ENCODE measurements around the gene CLP1.
"Not testable (repeated sequence)": the region's sequence is repeated elsewhere in the genome, so short reads cannot be mapped to it uniquely, and the experiment has no call there.

Gene CLP1

DNA sequence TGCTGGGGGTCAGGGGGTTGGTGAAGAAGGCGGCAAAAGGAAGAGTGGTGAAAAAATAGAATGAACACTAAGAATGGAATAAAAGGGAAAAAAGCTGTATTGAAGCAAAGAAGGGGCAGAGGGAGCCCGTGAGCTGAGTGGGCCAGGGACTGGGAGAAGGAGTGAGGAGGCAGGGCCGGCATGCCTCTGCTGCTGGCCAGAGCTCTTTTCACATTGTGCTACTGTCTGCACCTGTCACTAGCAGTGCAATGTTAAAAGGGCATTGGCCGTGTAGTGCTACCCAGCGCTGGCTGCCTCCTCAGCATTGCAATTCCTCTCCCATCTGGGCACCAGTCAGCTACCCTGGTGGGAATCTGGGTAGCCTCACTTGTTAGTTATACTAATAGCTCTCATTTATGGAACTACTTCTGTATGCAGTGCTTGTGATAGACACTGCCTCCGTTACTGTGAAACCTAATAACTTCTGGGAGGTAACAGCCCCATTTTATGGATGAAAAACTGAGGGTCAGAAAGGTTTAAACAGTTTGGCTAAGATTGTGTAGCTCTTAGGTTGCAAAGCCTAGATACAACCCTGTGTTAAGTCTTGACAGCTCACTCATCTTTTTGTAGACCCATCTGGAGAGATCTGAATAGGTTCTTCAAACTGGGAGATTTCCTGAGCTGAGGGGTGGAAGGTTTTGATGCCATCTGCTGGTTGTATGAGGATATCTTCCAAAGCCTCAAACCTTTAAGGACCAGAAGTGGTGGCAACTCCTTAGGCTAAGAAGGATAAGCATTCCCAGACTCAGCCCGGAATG lies 16.4 kb upstream of the CLP1 start:
- no peak for DNase-seq (ENCODE audit: low read depth in 2 of 2)

GRCh38 chr11:57643802-57644201 lies 13.8 kb upstream of the CLP1 start:
- no peak for DNase-seq (ENCODE audit: low read depth in 2 of 2)

- DNase-seq (ENCODE audit: low read depth in 2 of 2) = peak; percentile 74
Observed at GRCh38 chr11:57644748-57645688, 12.5 kb upstream of the CLP1 start.

- DNase-seq (ENCODE audit: low read depth in 2 of 2) = no peak
Observed at GRCh38 chr11:57645689-57646085, 11.9 kb upstream of the CLP1 start.

GRCh38 chr11:57646194-57646798 lies 11.3 kb upstream of the CLP1 start:
- no peak for DNase-seq (ENCODE audit: low read depth in 2 of 2)

- DNase-seq (ENCODE audit: low read depth in 2 of 2) = no peak
Observed at GRCh38 chr11:57646799-57647303, 10.7 kb upstream of the CLP1 start.

- DNase-seq (ENCODE audit: low read depth in 2 of 2) = no peak
Observed at GRCh38 chr11:57647372-57647771, 10.2 kb upstream of the CLP1 start.

DNA sequence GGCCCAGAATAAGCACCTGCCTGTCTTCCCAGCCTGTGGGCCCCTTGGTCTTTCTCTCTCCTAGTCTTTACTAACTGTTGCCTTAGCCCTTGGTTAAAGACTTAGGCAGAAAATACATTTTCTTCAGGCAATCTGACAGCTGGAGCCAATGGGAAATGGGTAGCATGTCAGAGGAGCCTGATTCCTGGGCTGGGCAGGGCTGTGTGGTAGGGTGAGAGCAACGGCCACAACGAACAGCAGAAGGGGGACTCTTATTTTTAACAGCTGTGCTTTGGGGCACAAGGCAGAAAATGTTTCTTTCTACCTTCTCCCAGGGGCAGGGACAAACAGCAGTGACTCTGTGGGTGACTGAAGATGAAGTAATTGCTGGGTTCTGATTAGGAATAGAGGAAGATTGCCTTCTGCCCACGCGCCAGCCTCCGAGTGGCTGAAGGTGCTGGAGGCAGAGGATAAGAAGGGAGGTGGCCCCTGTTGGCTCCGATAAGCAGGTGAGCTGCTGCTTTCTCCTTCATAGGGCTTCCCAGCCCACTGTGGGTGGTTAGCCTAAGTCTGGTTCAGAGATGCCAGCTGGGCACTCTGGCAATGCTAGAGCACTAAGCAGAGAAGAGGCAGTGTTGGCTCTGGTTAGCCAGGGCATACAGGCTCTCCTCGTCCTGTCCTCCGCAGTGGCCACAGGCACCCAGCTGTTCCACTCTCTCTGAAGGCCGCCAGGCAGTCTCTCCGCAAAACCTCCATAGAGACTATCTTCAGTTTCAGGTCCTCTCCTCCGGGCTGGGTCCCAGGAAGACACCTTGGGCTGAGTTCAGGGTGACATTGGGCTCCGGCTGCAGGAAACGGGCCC lies 9.4 kb upstream of the CLP1 start:
- no peak for DNase-seq (ENCODE audit: low read depth in 2 of 2)

GRCh38 chr11:57648801-57649735 lies 8.5 kb upstream of the CLP1 start:
- no peak for DNase-seq (ENCODE audit: low read depth in 2 of 2)

GRCh38 chr11:57649826-57650738 lies 7.5 kb upstream of the CLP1 start, which contains the start of gene YPEL4:
TSS of gene YPEL4 (minus strand) at chr11:57649912. CDS start at chr11:57647107, 2,805 bp downstream.
- DNase-seq (ENCODE audit: low read depth in 2 of 2) = peak; percentile 38 to 43

- no peak for DNase-seq (ENCODE audit: low read depth in 2 of 2)
Observed at GRCh38 chr11:57650739-57651090, 6.8 kb upstream of the CLP1 start.

DNA sequence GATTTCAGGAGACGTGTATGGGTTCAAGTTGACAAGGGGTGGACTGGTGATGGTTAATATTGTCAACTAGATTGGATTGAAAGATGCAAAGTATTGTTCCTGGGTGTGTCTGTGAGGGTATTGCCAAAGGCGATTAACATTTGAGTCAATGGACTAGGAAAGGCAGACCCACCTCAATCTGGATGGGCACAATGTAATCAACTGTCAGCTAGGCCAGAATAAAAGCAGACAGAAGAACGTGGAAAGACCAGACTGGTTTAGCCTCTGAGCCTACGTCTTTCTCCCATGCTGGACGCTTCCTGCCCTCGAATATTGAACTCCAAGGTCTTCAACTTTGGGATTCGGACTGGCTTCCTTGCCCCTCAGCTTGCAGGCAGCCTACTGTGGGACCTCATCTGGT lies 6.2 kb upstream of the CLP1 start:
- DNase-seq (ENCODE audit: low read depth in 2 of 2) = no peak

- not testable (repeated sequence) for DNase-seq (ENCODE audit: low read depth in 2 of 2)
Observed at GRCh38 chr11:57652230-57652629, 5.3 kb upstream of the CLP1 start.

DNA sequence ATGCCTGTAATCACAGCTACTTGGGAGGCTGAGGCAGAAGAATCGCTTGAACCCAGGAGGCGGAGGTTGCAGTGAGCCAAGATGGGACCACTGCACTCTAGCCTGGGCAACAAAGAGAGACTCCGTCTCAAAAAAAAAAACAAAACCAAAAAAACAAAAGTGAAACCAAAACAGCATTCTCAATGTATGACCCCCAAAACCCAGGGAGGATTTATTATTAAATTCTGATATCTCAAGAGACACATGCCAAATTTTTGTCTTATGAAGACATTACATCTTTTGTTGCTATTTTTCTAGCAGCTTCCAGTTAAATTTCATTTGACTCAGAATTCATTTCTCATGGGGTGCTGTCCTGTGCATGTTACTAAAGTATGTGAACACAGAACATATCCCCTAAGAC lies 4.9 kb upstream of the CLP1 start:
- no peak for DNase-seq (ENCODE audit: low read depth in 2 of 2)

DNA sequence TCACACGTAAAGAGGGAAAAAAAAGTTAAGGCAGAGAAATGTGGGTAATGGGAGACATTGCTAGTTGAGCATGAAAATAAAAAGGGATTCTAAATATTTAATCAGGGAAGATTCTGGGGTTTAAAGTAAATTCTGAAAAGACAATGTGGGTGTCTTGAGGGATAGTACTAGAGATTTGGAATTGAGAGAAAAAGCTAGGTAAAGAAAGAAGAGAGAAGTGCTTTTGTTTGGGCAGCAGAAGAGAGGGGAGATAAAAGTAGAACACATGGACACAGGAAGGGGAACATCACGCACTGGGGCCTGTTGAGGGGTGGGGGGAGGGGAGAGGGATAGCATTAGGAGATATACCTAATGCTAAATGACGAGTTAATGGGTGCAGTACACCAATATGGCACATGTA lies 4.4 kb upstream of the CLP1 start:
- DNase-seq (ENCODE audit: low read depth in 2 of 2) = no peak

- no peak for DNase-seq (ENCODE audit: low read depth in 2 of 2)
Observed at GRCh38 chr11:57656885-57657193, 723 bp upstream of the CLP1 start.

DNA sequence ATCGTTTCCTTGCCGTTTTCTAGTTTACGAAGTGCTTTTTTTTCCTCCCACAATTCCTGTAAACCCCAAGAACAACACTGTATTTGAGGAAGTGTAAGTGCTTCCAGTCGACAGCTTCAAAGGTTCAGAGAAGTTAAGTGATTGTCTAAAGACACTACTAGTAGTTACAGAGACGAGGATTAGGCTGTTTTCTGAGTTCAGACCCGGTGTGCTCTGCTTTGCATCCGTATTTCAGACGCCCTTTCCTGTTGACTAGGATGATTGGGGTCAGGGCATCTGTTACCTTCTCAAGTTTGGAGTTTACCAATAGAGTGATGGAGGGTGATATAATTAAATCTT lies 430 bp downstream of the CLP1 start:
- DNase-seq (ENCODE audit: low read depth in 2 of 2) = no peak

DNA sequence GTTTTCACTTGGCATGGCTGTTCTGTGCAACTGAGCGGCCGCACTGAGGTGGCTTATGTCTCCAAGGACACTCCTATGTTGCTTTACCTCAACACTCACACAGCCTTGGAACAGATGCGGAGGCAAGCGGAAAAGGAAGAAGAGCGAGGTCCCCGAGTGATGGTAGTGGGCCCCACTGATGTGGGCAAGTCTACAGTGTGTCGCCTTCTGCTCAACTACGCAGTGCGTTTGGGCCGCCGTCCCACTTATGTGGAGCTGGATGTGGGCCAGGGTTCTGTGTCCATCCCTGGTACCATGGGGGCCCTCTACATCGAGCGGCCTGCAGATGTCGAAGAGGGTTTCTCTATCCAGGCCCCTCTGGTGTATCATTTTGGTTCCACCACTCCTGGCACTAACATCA lies 2.1 kb downstream of the CLP1 start:
- DNase-seq (ENCODE audit: low read depth in 2 of 2) = no peak

- no peak for DNase-seq (ENCODE audit: low read depth in 2 of 2)
Observed at GRCh38 chr11:57662893-57663292, 5.3 kb downstream of the CLP1 start.

All from activated CD8-positive, alpha-beta memory T cell treated with anti-CD3 and anti-CD28 coated beads for 4 hours (primary cell).